ENCODE data around the gene SUSD6. TPM values are rescaled to one million over a fixed set of nuclear protein-coding genes. Genes with fewer than 3 reads are reported as not detected.

The SUSD6 gene
- polyA plus RNA-seq, 1 of the 3 experiments (the other 2 are of a cell fraction): 8.5 TPM

GRCh38 chr14:69605738-69606137, 5.7 kb upstream of the SUSD6 start:
- no peaks in the 10 kb centered on the region for H3K79me2 ChIP-seq (ENCODE audit: insufficient read depth)
- no peak overlapping the region for H3K27ac ChIP-seq (ENCODE audit: low read depth in 2 of 2, low read length in 1 of 2)
- H3F3A ChIP-seq (replicated peaks; ENCODE audit: insufficient read depth): no peaks in the 10 kb centered on the region
- no peak for DNase-seq
- no peak overlapping the region for H3K9ac ChIP-seq
- H3K4me3 ChIP-seq (ENCODE audit: low read depth in 2 of 2, low read length in 1 of 2): no peak overlapping the region
- no peaks in the 10 kb centered on the region for H3K36me3 ChIP-seq (replicated peaks in 1 of 2; ENCODE audit: control insufficient read depth in 1 of 2, insufficient read depth in 2 of 2, low read length in 1 of 2)
- ChIA-PET POLR2A (no interaction called here), CTCF (interaction anchor here (0.8 to 12.2 kb wide), 8 partner anchors 12 to 422 kb away, joined by 3 to 96 read pairs (median 10); partner anchors contain the start of gene CCDC177)
- peaks cover 0 to 11% of the 10 kb centered on the region in 2 experiments; a peak in 1 of 4 replicates for H3K4me1 ChIP-seq (ENCODE audit: control insufficient read depth in 1 of 2, insufficient read depth in 2 of 2, low read depth in 1 of 2, low read length in 1 of 2)
- TF ChIP-seq, protein P1, sequence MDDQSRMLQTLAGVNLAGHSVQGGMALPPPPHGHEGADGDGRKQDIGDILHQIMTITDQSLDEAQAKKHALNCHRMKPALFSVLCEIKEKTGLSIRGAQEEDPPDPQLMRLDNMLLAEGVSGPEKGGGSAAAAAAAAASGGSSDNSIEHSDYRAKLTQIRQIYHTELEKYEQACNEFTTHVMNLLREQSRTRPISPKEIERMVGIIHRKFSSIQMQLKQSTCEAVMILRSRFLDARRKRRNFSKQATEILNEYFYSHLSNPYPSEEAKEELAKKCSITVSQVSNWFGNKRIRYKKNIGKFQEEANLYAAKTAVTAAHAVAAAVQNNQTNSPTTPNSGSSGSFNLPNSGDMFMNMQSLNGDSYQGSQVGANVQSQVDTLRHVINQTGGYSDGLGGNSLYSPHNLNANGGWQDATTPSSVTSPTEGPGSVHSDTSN (IDR thresholded peaks at IDR 0.05): no peak
- TF ChIP-seq ELF1 (IDR thresholded peaks at IDR 0.05) (no peak), JUND (IDR thresholded peaks at IDR 0.05) (no peak)
- H4K20me1 ChIP-seq (ENCODE audit: insufficient read depth): no peaks in the 10 kb centered on the region
- no peaks in the 10 kb centered on the region for H3K9me3 ChIP-seq
- no peak overlapping the region for H3K4me2 ChIP-seq
- H3K27me3 ChIP-seq (ENCODE audit: insufficient read depth): no peaks in the 10 kb centered on the region
- H2AFZ ChIP-seq (ENCODE audit: low read depth): no peak overlapping the region
- H3K9me2 ChIP-seq: no peaks in the 10 kb centered on the region

GRCh38 chr14:69606258-69607184, 4.9 kb upstream of the SUSD6 start:
- 80% methylated on average over 3 of the region's 5 CpGs for WGBS (ENCODE audit: low lambda C conversion rate)
- H3K27ac ChIP-seq (ENCODE audit: low read depth in 2 of 2, low read length in 1 of 2): no peak overlapping the region
- no peak for DNase-seq
- H3K4me3 ChIP-seq (ENCODE audit: low read depth in 2 of 2, low read length in 1 of 2): no peak overlapping the region
- H3K4me1 ChIP-seq (ENCODE audit: control insufficient read depth in 1 of 2, insufficient read depth in 2 of 2, low read depth in 1 of 2, low read length in 1 of 2): peaks cover 0 to 11% of the 10 kb centered on the region in 2 experiments; a peak in 1 of 4 replicates
- no peaks in the 10 kb centered on the region for H3K9me3 ChIP-seq
- H2AFZ ChIP-seq (ENCODE audit: low read depth): no peak overlapping the region
- no peak overlapping the region for H3K9ac ChIP-seq
- no peaks in the 10 kb centered on the region for H3K9me2 ChIP-seq
- H3K27me3 ChIP-seq (ENCODE audit: insufficient read depth): no peaks in the 10 kb centered on the region
- TF ChIP-seq FOXM1 (IDR thresholded peaks at IDR 0.05; ENCODE audit: low read depth): no peak
- TF ChIP-seq GATA2 (CRISPR knock-in tag; IDR thresholded peaks at IDR 0.05): no peak
- TF ChIP-seq RFX5 (IDR thresholded peaks at IDR 0.05; ENCODE audit: low read length): no peak
- TF ChIP-seq USF1 (IDR thresholded peaks at IDR 0.05; ENCODE audit: borderline replicate concordance, low read depth): no peak
- no peak for TF ChIP-seq TCF12 (IDR thresholded peaks at IDR 0.05)
- no peak for TF ChIP-seq POLR2AphosphoS5 (IDR thresholded peaks at IDR 0.05; ENCODE audit: low read depth, low read length)
- no peak for TF ChIP-seq TAF1 (IDR thresholded peaks at IDR 0.05; ENCODE audit: borderline replicate concordance, low read depth, low read length)
- TF ChIP-seq SMC3 (IDR thresholded peaks at IDR 0.05; ENCODE audit: low read depth, low read length): no peak
- TF ChIP-seq NFIC (IDR thresholded peaks at IDR 0.05; ENCODE audit: borderline replicate concordance): no peak
- TF ChIP-seq, protein P2, sequence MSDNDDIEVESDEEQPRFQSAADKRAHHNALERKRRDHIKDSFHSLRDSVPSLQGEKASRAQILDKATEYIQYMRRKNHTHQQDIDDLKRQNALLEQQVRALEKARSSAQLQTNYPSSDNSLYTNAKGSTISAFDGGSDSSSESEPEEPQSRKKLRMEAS (IDR thresholded peaks at IDR 0.05; ENCODE audit: low read depth): no peak
- no peak for TF ChIP-seq CHD2 (IDR thresholded peaks at IDR 0.05; ENCODE audit: low read length, partially characterized antibody)
- TF ChIP-seq MXI1 (IDR thresholded peaks at IDR 0.05; ENCODE audit: low read depth, low read length): no peak
- TF ChIP-seq TEAD4 (IDR thresholded peaks at IDR 0.05; ENCODE audit: borderline replicate concordance, insufficient read depth): no peak
- no peak for TF ChIP-seq GABPA (IDR thresholded peaks at IDR 0.05; ENCODE audit: low read depth)
- no peak for TF ChIP-seq FOSL2 (IDR thresholded peaks at IDR 0.05; ENCODE audit: borderline replicate concordance, low read depth)
- no peak for TF ChIP-seq JUND (IDR thresholded peaks at IDR 0.05)
- TF ChIP-seq, protein P3, sequence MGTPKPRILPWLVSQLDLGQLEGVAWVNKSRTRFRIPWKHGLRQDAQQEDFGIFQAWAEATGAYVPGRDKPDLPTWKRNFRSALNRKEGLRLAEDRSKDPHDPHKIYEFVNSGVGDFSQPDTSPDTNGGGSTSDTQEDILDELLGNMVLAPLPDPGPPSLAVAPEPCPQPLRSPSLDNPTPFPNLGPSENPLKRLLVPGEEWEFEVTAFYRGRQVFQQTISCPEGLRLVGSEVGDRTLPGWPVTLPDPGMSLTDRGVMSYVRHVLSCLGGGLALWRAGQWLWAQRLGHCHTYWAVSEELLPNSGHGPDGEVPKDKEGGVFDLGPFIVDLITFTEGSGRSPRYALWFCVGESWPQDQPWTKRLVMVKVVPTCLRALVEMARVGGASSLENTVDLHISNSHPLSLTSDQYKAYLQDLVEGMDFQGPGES (IDR thresholded peaks at IDR 0.05; ENCODE audit: low read depth, low read length): no peak
- H4K20me1 ChIP-seq (ENCODE audit: insufficient read depth): no peaks in the 10 kb centered on the region
- CTCF ChIA-PET: interaction anchor here (1.1 to 12.2 kb wide), 5 partner anchors 21 to 421 kb away, joined by 4 to 96 read pairs (median 15); partner anchors contain the start of gene CCDC177
- H3K36me3 ChIP-seq (replicated peaks in 1 of 2; ENCODE audit: control insufficient read depth in 1 of 2, insufficient read depth in 2 of 2, low read length in 1 of 2): no peaks in the 10 kb centered on the region
- no peak overlapping the region for H3K4me2 ChIP-seq
- POLR2A ChIA-PET: no interaction called here
- H3F3A ChIP-seq (replicated peaks; ENCODE audit: insufficient read depth): no peaks in the 10 kb centered on the region
- no peaks in the 10 kb centered on the region for H3K79me2 ChIP-seq (ENCODE audit: insufficient read depth)
